HEK293 (cell line): ENCODE results near the gene PRR18.

Experiments
- CTCF ChIA-PET: fragments of 350-600 bp; formaldehyde crosslinking; extraction: SDS; loops from one replicate; lab custom pipeline; 2021; ENCODE audit warnings: antibody characterized with exemption; lab: Yijun Ruan, JAX
- POLR2A ChIA-PET: fragments of 300-600 bp; formaldehyde crosslinking; extraction: SDS; loops from one replicate; lab custom pipeline; 2020; ENCODE audit warnings: antibody characterized with exemption, inconsistent platforms; lab: Yijun Ruan, JAX
- H3K27ac ChIP-seq: fragments of 200-500 bp; sonication (Bioruptor generic); 2 replicates; pipeline ENCODE4 v1.5.1; 2014; ENCODE audit warnings: low read depth, low read length, control low read depth, inconsistent platforms; ENCODE audit errors: extremely low read depth
- H3K36me3 ChIP-seq, 2 experiments: fragments of 200-500 bp in 1 of 2; sonication (Bioruptor generic) in 1 of 2; 1 replicate in 1 of 2; 2 replicates in 1 of 2; pipeline ENCODE4 v1.5.1; 2014 to 2017; ENCODE audit warnings: inconsistent platforms in 2 of 2, low read length in 2 of 2; ENCODE audit not compliant: control insufficient read depth in 2 of 2, insufficient read depth in 1 of 2
- H3K4me1 ChIP-seq: fragments of 200-500 bp; sonication (Bioruptor generic); 2 replicates; pipeline ENCODE4 v1.5.1; 2014; ENCODE audit warnings: mild to moderate bottlenecking, low read length, inconsistent platforms; ENCODE audit not compliant: control insufficient read depth, insufficient read depth
- H3K4me3 ChIP-seq: 2 replicates; pipeline ENCODE4 v1.5.1; 2011; ENCODE audit warnings: low read depth, mild to moderate bottlenecking, control low read depth, low read length, moderate library complexity
- H3K9me3 ChIP-seq: fragments of 200-500 bp; sonication (Bioruptor generic); 2 replicates; pipeline ENCODE4 v1.5.1; 2014; ENCODE audit warnings: low read depth, low read length, inconsistent platforms; ENCODE audit not compliant: control insufficient read depth, insufficient read depth
- KLF9 ChIP-seq: fragments of 450-650 bp; formaldehyde crosslinking; IDR thresholded peaks from 2 replicates; pipeline ENCODE4 v1.5.1; 2016; ENCODE audit warnings: missing biosample characterization, missing genetic modification characterization, low read depth
- ZFP37 ChIP-seq: fragments of 450-650 bp; formaldehyde crosslinking; IDR thresholded peaks from 2 replicates; pipeline ENCODE4 v1.5.1; 2016; ENCODE audit warnings: missing biosample characterization, missing genetic modification characterization
- ZNF114 ChIP-seq: fragments of 450-650 bp; formaldehyde crosslinking; IDR thresholded peaks from 2 replicates; pipeline ENCODE4 v1.5.0; 2017; ENCODE audit warnings: missing biosample characterization, missing genetic modification characterization
- ZNF19 ChIP-seq: fragments of 450-650 bp; formaldehyde crosslinking; IDR thresholded peaks from 2 replicates; pipeline ENCODE4; 2016; ENCODE audit warnings: missing biosample characterization, missing genetic modification characterization, low read depth
- ZNF202 ChIP-seq: fragments of 450-650 bp; formaldehyde crosslinking; IDR thresholded peaks from 2 replicates; pipeline ENCODE4 v1.5.1; 2016; ENCODE audit warnings: missing biosample characterization, missing genetic modification characterization, borderline replicate concordance
- ZNF302 ChIP-seq: fragments of 450-650 bp; formaldehyde crosslinking; IDR thresholded peaks from 2 replicates; pipeline ENCODE4 v1.5.1; 2016; ENCODE audit warnings: missing biosample characterization, missing genetic modification characterization, low read depth
- ZNF354C ChIP-seq: fragments of 450-650 bp; formaldehyde crosslinking; IDR thresholded peaks from 2 replicates; pipeline ENCODE4 v1.5.1; 2016; ENCODE audit warnings: missing biosample characterization, missing genetic modification characterization, low read depth, borderline replicate concordance
- ZNF473 ChIP-seq: fragments of 450-650 bp; formaldehyde crosslinking; IDR thresholded peaks from 2 replicates; pipeline ENCODE4 v1.5.1; 2017; ENCODE audit warnings: missing biosample characterization, missing genetic modification characterization
- ZNF501 ChIP-seq: fragments of 450-650 bp; formaldehyde crosslinking; IDR thresholded peaks from 2 replicates; pipeline ENCODE4 v1.5.1; 2016; ENCODE audit warnings: missing biosample characterization, missing genetic modification characterization
- ZNF549 ChIP-seq: fragments of 450-650 bp; IDR thresholded peaks from 2 replicates; pipeline ENCODE4 v1.5.1; 2018; ENCODE audit warnings: missing biosample characterization, missing genetic modification characterization, mild to moderate bottlenecking, inconsistent platforms, moderate library complexity
- ZNF558 ChIP-seq: fragments of 450-650 bp; formaldehyde crosslinking; IDR thresholded peaks from 2 replicates; pipeline ENCODE4 v1.5.1; 2016; ENCODE audit warnings: missing biosample characterization, missing genetic modification characterization
- ZNF585B ChIP-seq: fragments of 450-650 bp; formaldehyde crosslinking; IDR thresholded peaks from 2 replicates; pipeline ENCODE4 v1.5.1; 2016; ENCODE audit warnings: missing biosample characterization, missing genetic modification characterization
- ZNF629 ChIP-seq: fragments of 450-650 bp; formaldehyde crosslinking; IDR thresholded peaks from 2 replicates; pipeline ENCODE4 v1.5.1; 2017; ENCODE audit warnings: missing biosample characterization, missing genetic modification characterization
- ZNF654 ChIP-seq: fragments of 450-650 bp; formaldehyde crosslinking; IDR thresholded peaks from 2 replicates; pipeline ENCODE4 v1.5.1; 2016; ENCODE audit warnings: low read depth, missing biosample characterization, missing genetic modification characterization
- ZNF660 ChIP-seq: fragments of 450-650 bp; IDR thresholded peaks from 2 replicates; pipeline ENCODE4 v1.5.1; 2018; ENCODE audit warnings: missing biosample characterization, mild to moderate bottlenecking, missing genetic modification characterization
- ZNF747 ChIP-seq: fragments of 450-650 bp; formaldehyde crosslinking; IDR thresholded peaks from 2 replicates; pipeline ENCODE4 v1.5.1; 2016; ENCODE audit warnings: missing biosample characterization, missing genetic modification characterization
- ZNF785 ChIP-seq: fragments of 450-650 bp; formaldehyde crosslinking; IDR thresholded peaks from 2 replicates; pipeline ENCODE4 v1.5.1; 2016; ENCODE audit warnings: missing biosample characterization, missing genetic modification characterization
- TF ChIP-seq, protein P1 (sequence below): fragments of 450-650 bp; formaldehyde crosslinking; IDR thresholded peaks from 2 replicates; pipeline ENCODE4 v1.5.1; 2016; ENCODE audit warnings: missing biosample characterization, missing genetic modification characterization, borderline replicate concordance
- TF ChIP-seq, protein P2 (sequence below): fragments of 450-650 bp; formaldehyde crosslinking; IDR thresholded peaks from 2 replicates; pipeline ENCODE4 v1.5.1; 2016; ENCODE audit warnings: missing biosample characterization, missing genetic modification characterization
- TF ChIP-seq, protein P3 (sequence below): fragments of 450-650 bp; formaldehyde crosslinking; optimal IDR thresholded peaks from 2 replicates; pipeline ENCODE3; 2016; ENCODE audit warnings: missing biosample characterization, mild to moderate bottlenecking, missing genetic modification characterization

The PRR18 gene

DNA sequence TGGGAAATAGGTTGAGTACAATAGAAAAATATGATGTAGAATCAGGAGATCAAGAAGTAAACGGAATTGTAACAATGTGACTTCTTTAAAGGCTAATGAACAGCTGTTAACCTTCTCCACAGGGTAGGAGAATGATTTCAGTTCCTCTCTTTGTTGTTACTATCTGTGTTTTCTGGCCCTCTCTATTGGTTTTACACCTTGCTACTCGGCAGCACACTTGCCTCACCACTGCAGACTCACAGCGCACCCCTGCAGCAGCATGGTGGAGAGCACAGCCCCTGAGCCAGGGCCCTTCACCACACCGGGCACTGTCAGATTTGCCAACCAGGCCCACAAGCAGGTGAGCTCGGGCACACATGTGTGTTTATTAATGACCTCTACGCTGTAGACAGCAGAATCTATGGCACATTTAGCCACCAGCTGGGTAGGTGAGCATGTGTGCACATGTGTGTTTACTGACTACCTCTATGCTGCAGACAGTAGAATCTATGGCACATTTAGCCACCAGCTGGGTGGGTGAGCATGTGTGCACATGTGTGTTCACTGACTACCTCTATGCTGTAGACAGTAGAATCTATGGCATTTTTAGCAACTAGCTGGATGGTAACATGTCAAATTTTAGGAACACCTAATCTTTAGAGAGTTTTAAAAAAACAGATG, 17.3 kb upstream of the PRR18 start:
- TF ChIP-seq ZNF549 (tag by site-specific recombination) (no peak), ZNF654 (no peak), KLF9 (tag by site-specific recombination) (no peak)
- TF ChIP-seq, protein P1, sequence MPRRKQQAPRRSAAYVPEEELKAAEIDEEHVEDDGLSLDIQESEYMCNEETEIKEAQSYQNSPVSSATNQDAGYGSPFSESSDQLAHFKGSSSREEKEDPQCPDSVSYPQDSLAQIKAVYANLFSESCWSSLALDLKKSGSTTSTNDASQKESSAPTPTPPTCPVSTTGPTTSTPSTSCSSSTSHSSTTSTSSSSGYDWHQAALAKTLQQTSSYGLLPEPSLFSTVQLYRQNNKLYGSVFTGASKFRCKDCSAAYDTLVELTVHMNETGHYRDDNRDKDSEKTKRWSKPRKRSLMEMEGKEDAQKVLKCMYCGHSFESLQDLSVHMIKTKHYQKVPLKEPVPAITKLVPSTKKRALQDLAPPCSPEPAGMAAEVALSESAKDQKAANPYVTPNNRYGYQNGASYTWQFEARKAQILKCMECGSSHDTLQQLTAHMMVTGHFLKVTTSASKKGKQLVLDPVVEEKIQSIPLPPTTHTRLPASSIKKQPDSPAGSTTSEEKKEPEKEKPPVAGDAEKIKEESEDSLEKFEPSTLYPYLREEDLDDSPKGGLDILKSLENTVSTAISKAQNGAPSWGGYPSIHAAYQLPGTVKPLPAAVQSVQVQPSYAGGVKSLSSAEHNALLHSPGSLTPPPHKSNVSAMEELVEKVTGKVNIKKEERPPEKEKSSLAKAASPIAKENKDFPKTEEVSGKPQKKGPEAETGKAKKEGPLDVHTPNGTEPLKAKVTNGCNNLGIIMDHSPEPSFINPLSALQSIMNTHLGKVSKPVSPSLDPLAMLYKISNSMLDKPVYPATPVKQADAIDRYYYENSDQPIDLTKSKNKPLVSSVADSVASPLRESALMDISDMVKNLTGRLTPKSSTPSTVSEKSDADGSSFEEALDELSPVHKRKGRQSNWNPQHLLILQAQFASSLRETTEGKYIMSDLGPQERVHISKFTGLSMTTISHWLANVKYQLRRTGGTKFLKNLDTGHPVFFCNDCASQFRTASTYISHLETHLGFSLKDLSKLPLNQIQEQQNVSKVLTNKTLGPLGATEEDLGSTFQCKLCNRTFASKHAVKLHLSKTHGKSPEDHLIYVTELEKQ (tag by site-specific recombination) = no peak
- Histone ChIP-seq H3K9me3 (no peaks in the 10 kb centered on the region), H3K36me3 (peaks cover 23 to 74% of the 10 kb centered on the region in 2 experiments), H3K4me3 (no peak overlapping the region), H3K27ac (no peak overlapping the region), H3K4me1 (0 out of 2 replicates have a peak, but pooled peaks cover under 1% of the 10 kb centered on the region)
- POLR2A ChIA-PET = interaction anchor here (0.6 to 0.8 kb wide), 2 partner anchors 302 kb away, joined by 5 to 6 read pairs; partner anchors contain the start of gene RPS6KA2
- CTCF ChIA-PET = interaction anchor here (0.7 to 3.0 kb wide), 4 partner anchors 12 to 76 kb away, joined by 3 to 22 read pairs (median 4); no protein-coding TSS in a partner anchor

DNA sequence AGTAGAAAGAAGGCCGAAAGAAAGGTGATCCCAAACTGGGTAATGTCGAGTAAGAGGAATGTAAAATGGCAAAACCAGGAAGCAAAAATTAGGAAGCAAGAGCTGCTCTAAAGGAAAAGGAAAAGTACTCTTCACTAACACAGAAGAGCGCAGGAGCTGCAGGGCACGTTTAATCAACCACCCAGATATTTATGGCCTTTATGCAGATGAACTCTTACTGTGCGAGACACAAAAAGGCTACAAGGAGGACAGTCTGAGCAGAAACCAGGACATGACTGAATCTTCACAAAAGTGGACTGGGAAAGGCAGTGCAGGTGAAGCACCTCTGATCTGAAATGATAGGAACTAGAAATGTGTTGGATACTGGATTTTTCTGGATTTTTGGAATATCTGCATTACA, 15.2 kb upstream of the PRR18 start:
- Histone ChIP-seq H3K4me1 (no peaks in the 10 kb centered on the region), H3K36me3 (peaks cover 25 to 79% of the 10 kb centered on the region in 2 experiments), H3K9me3 (no peaks in the 10 kb centered on the region), H3K4me3 (no peak overlapping the region), H3K27ac (no peak overlapping the region)
- ChIA-PET POLR2A (interaction anchor here (0.9 kb wide), 1 partner anchor 62 kb away, joined by 5 read pairs; no protein-coding TSS in a partner anchor), CTCF (interaction anchor here (0.8 to 1.6 kb wide), 4 partner anchors 10 to 78 kb away, joined by 3 to 16 read pairs (median 3); no protein-coding TSS in a partner anchor)
- TF ChIP-seq ZFP37 = no peak
- TF ChIP-seq ZNF585B (tag by site-specific recombination) = no peak
- TF ChIP-seq, protein P2, sequence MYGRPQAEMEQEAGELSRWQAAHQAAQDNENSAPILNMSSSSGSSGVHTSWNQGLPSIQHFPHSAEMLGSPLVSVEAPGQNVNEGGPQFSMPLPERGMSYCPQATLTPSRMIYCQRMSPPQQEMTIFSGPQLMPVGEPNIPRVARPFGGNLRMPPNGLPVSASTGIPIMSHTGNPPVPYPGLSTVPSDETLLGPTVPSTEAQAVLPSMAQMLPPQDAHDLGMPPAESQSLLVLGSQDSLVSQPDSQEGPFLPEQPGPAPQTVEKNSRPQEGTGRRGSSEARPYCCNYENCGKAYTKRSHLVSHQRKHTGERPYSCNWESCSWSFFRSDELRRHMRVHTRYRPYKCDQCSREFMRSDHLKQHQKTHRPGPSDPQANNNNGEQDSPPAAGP (tag by site-specific recombination) = no peak
- no peak for TF ChIP-seq ZNF629 (tag by site-specific recombination)
- TF ChIP-seq ZNF660 (tag by site-specific recombination) = no peak
- TF ChIP-seq ZNF501 = no peak
- TF ChIP-seq, protein P3, sequence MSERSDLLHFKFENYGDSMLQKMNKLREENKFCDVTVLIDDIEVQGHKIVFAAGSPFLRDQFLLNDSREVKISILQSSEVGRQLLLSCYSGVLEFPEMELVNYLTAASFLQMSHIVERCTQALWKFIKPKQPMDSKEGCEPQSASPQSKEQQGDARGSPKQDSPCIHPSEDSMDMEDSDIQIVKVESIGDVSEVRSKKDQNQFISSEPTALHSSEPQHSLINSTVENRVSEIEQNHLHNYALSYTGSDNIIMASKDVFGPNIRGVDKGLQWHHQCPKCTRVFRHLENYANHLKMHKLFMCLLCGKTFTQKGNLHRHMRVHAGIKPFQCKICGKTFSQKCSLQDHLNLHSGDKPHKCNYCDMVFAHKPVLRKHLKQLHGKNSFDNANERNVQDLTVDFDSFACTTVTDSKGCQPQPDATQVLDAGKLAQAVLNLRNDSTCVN = no peak
- TF ChIP-seq ZNF354C (tag by site-specific recombination) = no peak
- no peak for TF ChIP-seq ZNF473
- TF ChIP-seq ZNF114 (tag by site-specific recombination) = no peak
- TF ChIP-seq ZNF19 = no peak
- no peak for TF ChIP-seq ZNF302 (tag by site-specific recombination)
- TF ChIP-seq ZNF785 (tag by site-specific recombination) = no peak
- TF ChIP-seq ZNF202 (tag by site-specific recombination) = no peak
- no peak for TF ChIP-seq ZNF558
- no peak for TF ChIP-seq ZNF747 (tag by site-specific recombination)
